Duodenal mucosa (tissue), 2 donors: ENCODE measurements around the gene ADAMTSL5.
"Not testable (repeated sequence)": the region's sequence is repeated elsewhere in the genome, so short reads cannot be mapped to it uniquely, and the experiment has no call there.

Source experiments
- H3K27ac ChIP-seq: one replicate; pipeline ENCODE4 v1.7.0; 2013; ENCODE audit warnings: low read depth, low read length
- H3K27me3 ChIP-seq, 2 donors: one replicate each; pipeline ENCODE4 v1.7.0; 2013; ENCODE audit warnings: low read length in 2 of 2, control low read depth in 1 of 2; ENCODE audit not compliant: insufficient read depth in 2 of 2, control insufficient read depth in 1 of 2
- H3K36me3 ChIP-seq, 2 donors: one replicate each; pipeline ENCODE4 v1.7.0; 2013; ENCODE audit warnings: low read length in 2 of 2, control low read depth in 1 of 2; ENCODE audit not compliant: insufficient read depth in 2 of 2, control insufficient read depth in 1 of 2
- H3K4me1 ChIP-seq, 2 donors: one replicate each; pipeline ENCODE4 v1.7.0; 2013; ENCODE audit warnings: low read length in 2 of 2, control low read depth in 1 of 2; ENCODE audit not compliant: insufficient read depth in 2 of 2, control insufficient read depth in 1 of 2
- H3K4me3 ChIP-seq, 2 donors: one replicate each; pipeline ENCODE4 v1.7.0; 2013; ENCODE audit warnings: low read length in 2 of 2, low read depth in 1 of 2
- H3K9ac ChIP-seq, 2 donors: one replicate each; pipeline ENCODE4 v1.7.0; 2013; ENCODE audit warnings: low read length in 2 of 2, low read depth in 1 of 2
- H3K9me3 ChIP-seq, 2 donors: one replicate each; pipeline ENCODE4 v1.7.0; 2013; ENCODE audit warnings: low read length in 2 of 2, control low read depth in 1 of 2; ENCODE audit not compliant: control insufficient read depth in 1 of 2

The ADAMTSL5 gene

DNA sequence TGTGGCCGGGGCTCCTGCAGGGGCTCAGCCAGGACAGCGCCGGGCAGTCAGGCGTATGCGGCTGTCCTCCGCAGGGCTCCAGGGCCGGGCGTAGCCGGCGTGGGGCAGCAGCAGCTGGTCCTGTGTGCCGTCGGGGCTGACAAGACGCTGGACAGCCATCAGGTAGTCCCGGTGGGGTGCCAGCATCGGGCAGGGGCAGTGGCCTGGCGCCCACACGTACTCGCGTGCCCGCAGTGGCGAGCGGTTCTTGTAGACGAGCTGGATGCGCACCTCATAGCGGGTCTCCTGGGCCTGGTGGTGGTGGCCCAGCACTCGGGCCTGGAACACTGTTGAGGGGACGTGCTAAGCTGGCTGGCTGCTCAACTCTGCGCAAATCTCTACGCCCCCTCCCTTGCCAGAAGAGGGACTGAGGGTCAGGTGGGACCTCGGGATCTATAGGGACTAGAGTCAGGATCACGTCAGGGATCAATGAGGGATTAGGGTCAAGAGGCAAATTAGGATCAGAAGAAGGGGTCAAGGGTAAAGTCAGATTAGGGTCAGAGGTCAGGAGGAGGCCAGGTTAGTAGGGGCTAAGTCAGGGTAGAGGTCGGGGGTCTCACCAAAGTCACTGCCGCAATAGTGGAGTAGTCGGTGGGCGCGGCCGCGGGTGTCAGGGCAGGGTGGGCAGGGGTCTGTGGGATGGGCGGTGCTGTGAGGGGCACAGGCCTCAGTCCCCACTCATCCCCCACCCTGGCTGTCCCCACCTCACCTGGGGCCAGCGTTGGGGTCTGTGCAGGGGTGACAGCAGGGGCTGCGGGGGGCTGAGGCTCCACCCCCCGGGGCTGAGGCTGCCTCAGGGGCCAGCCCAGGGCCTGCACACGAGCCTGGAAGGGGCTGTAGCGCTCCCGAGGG lies 6.6 kb downstream of the ADAMTSL5 start:
- H3K27me3 ChIP-seq: peaks cover 5 to 13% of the 10 kb centered on the region in 2 donors
- H3K9me3 ChIP-seq: no peaks in the 10 kb centered on the region
- no peak overlapping the region for H3K9ac ChIP-seq
- no peak overlapping the region for H3K27ac ChIP-seq
- H3K4me1 ChIP-seq: peaks cover 19 to 32% of the 10 kb centered on the region in 2 donors
- no peak overlapping the region for H3K4me3 ChIP-seq
- peaks cover 0 to 5% of the 10 kb centered on the region in 2 donors for H3K36me3 ChIP-seq

DNA sequence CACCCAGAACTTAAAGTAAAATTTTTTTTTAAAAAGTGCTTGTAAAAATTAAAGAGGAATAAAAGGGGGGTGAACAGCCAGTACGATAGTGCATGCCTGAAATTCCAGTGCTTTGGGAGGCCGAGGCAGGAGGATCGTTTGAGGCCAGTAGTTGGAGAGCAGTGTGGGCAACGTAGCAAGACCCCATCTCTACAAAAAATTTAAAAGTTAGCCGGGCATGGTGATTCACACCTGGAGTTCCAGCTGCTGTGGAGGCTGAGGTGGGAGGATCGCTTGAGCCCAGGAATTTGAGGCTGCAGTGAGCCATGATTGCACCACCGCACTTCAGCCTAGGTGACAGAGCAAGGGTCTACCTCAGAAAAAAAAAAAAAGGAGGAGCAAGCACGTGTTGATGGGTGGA lies 7.8 kb downstream of the ADAMTSL5 start:
- Histone ChIP-seq H3K27ac (no peak overlapping the region), H3K9me3 (no peaks in the 10 kb centered on the region), H3K9ac (no peak overlapping the region), H3K27me3 (peaks cover 5 to 13% of the 10 kb centered on the region in 2 donors), H3K36me3 (peaks cover 0 to 5% of the 10 kb centered on the region in 2 donors), H3K4me1 (peaks cover 10 to 23% of the 10 kb centered on the region in 2 donors), H3K4me3 (no peak overlapping the region)

DNA sequence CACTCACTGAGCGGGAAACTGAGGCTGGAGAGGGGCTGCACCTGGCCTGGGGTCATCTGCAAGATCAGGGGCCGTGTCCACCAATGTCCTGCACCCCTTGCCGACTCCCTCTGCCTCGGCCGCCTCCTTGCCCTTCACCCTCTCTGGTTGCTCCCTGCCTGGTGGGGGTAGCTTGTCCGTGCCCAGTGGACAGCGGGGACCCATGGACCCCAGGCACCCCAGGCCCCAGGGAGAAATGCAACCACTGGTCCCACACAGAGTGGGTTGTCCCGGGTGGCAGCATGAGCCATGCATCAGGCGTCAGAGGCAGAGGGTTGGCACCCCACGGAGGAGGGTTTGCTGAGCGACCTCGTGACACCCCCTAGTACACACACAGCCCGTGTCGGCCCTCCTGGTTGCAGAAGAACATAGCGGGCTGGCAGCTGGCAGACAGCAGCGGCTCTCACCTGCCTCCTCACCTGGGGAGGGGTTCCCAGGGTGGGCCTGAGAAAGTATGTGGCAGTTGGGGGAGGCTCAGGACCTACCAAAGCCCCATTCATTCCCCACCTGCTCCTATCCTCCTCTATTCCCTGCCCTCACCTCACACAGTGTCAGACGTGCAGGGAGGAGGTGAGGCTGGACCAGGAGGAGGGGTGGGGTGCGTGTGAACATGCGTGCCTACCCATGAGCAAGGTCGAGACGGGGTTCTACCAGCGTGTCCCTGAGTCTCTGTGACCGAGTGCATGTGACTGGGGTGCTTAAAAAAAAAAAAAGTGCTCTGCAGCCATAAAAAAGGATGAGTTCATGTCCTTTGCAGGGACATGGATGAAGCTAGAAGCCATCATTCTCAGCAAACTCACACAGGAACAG lies 8.7 kb downstream of the ADAMTSL5 start:
- Histone ChIP-seq H3K36me3 (peaks cover 0 to 5% of the 10 kb centered on the region in 2 donors), H3K27me3 (peaks cover 5 to 13% of the 10 kb centered on the region in 2 donors), H3K27ac (no peak overlapping the region)

DNA sequence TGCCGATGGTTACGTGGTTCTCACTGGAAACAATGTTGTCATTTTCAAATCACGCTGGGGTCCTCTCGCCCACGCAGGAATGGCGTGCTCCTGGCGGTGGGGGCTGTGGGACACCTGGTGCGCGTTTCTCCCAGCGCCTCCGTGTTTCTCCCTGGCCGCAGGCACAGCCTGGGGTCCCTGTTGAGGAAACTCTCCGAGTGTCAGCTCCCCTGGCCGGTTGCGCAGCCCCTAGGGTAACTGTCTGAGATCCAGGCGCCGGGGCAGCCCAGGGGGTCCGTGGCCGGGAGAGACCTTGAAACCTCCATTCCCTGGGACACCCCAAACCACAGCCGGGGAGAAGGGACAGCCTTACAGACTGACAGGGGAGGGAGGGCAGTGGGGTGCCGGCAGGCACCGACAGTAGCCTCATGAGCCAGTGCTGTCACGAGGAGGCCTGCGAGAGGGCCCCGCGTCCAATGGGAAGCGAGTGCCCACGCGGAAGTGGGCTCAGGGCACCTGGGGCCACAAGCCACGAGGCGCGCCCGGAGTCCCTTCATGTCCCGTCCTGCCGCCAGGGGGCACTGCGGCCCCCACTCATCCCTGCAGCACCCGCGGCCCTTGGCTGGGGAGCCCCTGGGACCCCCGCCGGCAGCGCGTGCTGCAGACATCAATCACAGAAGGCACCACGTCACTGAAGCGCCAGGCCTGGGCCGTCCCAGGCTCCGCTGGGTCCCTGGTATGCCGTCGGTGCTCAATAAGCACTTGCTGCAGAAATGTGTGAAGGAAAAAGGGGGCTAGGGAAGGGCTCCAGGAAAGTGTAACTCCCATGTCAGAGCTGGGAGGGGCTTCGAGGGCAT lies 9.5 kb downstream of the ADAMTSL5 start:
- peak overlapping the region; percentile 43 to 50 for H3K4me3 ChIP-seq
- H3K9ac ChIP-seq: peak overlapping the region; percentile 0 to 5
- no peak overlapping the region for H3K27ac ChIP-seq
- H3K9me3 ChIP-seq: no peaks in the 10 kb centered on the region
- H3K4me1 ChIP-seq: peaks cover 1 to 14% of the 10 kb centered on the region in 2 donors
- peaks cover 0 to 5% of the 10 kb centered on the region in 2 donors for H3K36me3 ChIP-seq
- peaks cover 5 to 13% of the 10 kb centered on the region in 2 donors for H3K27me3 ChIP-seq

More for the DNA sequence above, 8.7 kb downstream of the ADAMTSL5 start:
- peak overlapping the region in 1 of 2 donors; percentile 50 for H3K4me3 ChIP-seq
- peaks cover 5 to 18% of the 10 kb centered on the region in 2 donors for H3K4me1 ChIP-seq
- no peaks in the 10 kb centered on the region for H3K9me3 ChIP-seq
- no peak overlapping the region for H3K9ac ChIP-seq

DNA sequence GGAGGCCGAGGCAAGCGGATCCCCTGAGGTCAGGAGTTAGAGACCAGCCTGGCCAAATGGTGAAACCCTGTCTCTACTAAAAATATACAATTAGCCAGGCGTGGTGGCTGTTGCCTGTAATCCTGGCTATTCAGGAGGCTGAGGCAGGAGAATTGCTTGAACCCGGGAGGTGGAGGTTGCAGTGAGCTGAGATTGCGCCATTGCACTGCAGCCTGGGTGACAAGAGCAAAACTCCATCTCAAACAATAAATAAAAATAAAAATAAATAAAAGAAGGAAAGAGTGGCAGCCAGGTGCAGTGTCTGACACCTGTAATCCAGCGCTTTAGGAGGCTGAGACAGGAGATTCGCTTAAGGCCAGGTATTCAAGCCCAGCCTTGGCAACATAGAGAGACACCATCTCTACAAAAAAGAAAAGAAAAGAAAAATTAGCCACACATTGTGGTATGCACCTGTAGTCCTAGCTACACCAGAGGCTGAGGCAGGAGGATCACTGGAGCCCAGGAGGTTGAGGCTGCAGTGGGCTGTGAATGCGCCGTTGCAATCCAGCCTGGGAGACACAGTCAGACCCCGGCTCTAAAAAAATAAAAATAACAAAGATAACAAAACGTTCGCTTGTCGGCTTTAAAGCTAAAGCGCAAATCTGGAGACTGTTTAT lies 10.3 kb downstream of the ADAMTSL5 start:
- Histone ChIP-seq H3K9ac (no peak overlapping the region), H3K9me3 (no peaks in the 10 kb centered on the region), H3K27me3 (peaks cover 5 to 13% of the 10 kb centered on the region in 2 donors), H3K27ac (no peak overlapping the region), H3K4me1 (peaks cover 0 to 13% of the 10 kb centered on the region in 2 donors), H3K36me3 (peaks cover 0 to 5% of the 10 kb centered on the region in 2 donors), H3K4me3 (peak overlapping the region in 1 of 2 donors; percentile 43)

DNA sequence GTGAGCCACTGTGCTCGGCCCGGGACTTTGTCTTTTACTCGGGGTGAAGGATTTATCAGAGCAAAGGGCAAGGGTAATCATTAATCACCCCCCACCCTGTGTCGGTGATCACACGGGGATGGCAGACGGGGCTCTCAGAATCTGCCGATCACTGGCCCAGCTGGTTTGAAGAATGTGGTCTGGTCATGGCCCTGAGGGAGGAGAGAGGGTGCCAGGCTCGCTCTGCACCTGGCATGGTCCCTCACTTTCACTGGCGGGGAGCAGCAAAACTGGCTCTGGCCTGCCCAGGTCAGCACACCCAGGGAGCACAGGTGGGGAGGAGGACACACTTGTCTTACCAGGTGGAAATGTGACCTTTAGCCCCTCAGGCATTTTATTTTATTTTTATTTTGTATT lies 11.6 kb downstream of the ADAMTSL5 start:
- peak overlapping the region; percentile 17 to 50 for H3K4me3 ChIP-seq
- peaks cover 0 to 9% of the 10 kb centered on the region in 2 donors for H3K36me3 ChIP-seq
- peaks cover 0 to 8% of the 10 kb centered on the region in 2 donors for H3K4me1 ChIP-seq
- H3K27ac ChIP-seq: peak overlapping the region; percentile 75
- H3K9me3 ChIP-seq: no peaks in the 10 kb centered on the region
- peaks cover 8 to 13% of the 10 kb centered on the region in 2 donors for H3K27me3 ChIP-seq
- no peak overlapping the region for H3K9ac ChIP-seq

DNA sequence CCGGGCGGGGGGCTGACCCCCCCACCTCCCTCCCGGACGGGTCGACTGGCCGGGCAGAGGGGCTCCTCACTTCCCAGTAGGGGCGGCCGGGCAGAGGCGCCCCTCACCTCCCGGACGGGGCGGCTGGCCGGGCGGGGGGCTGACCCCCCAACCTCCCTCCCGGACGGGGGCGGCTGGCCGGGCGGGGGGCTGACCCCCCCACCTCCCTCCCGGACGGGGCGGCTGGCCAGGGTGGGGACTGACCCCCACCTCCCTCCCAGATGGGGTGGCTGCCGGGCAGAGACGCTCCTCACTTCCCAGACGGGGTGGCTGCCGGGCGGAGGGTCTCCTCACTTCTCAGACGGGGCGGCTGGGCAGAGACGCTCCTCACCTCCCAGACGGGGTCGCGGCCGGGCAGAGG lies 13.6 kb downstream of the ADAMTSL5 start:
- H3K9me3 ChIP-seq, H3K9ac ChIP-seq, H3K4me3 ChIP-seq, H3K27ac ChIP-seq, H3K36me3 ChIP-seq: not testable (repeated sequence)
- Histone ChIP-seq H3K27me3 (peaks cover 8 to 11% of the 10 kb centered on the region in 2 donors), H3K4me1 (peaks cover 6 to 16% of the 10 kb centered on the region in 2 donors)

DNA sequence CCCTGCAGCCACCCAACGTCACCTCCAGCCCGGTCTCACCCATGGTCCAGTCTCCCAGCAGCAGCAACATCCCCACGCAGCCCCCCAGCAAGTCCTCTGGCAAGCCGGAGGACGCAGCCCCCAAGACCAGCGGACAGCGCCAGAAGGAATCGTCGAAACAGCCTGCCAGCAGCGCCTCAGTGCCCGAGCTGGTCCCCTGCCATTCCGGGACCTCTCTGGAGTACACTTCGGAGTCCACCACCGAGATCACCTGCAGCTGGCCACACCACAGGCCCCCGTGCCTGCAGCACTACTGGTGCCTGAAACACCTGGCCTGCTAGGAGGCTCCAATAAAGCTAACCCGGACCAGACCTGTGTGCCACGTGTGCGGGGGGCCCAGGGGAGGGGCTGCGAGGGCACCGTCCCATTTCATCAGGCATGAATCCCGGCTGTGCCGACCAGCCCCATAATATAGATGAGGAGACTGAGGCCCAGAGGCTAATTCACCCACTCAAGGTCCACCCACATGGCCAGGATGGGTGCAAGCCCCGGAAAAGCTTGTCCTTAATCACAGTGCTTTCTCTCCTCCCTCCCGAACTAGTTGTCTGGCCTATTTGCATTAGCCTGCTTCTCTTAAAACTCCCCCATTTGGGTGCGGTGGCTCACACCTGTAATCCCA lies 15.1 kb downstream of the ADAMTSL5 start:
- Histone ChIP-seq H3K4me3 (no peak overlapping the region), H3K9me3 (no peaks in the 10 kb centered on the region), H3K9ac (no peak overlapping the region), H3K4me1 (peaks cover 22 to 23% of the 10 kb centered on the region in 2 donors), H3K27ac (no peak overlapping the region), H3K36me3 (peaks cover 0 to 4% of the 10 kb centered on the region in 2 donors), H3K27me3 (peaks cover 0 to 3% of the 10 kb centered on the region in 2 donors)
